ENCODE data around the gene CDC25B.
"Not testable (repeated sequence)": the region's sequence is repeated elsewhere in the genome, so short reads cannot be mapped to it uniquely, and the experiment has no call there.

Gene CDC25B

GRCh38 chr20:3826420-3826819, 30.3 kb downstream of the CDC25B start:
- no peak overlapping the region for H2BK120ac ChIP-seq (ENCODE audit: low read depth, low read length)
- no peak overlapping the region for H2BK5ac ChIP-seq (ENCODE audit: low read length)
- H3K4ac ChIP-seq (ENCODE audit: low read depth, low read length), result no peak overlapping the region
- no peak overlapping the region for H2BK15ac ChIP-seq (replicated peaks; ENCODE audit: low read depth)
- no peak overlapping the region for H3K27ac ChIP-seq (ENCODE audit: low read depth, low read length)
- H3K36me3 ChIP-seq (ENCODE audit: control insufficient read depth, insufficient read depth, low read length), result no peaks in the 10 kb centered on the region
- no peak for DNase-seq
- H3K18ac ChIP-seq (ENCODE audit: low read length), result no peak overlapping the region
- H3K27me3 ChIP-seq (ENCODE audit: insufficient read depth, low read length, poor library complexity), result no peaks in the 10 kb centered on the region
- no peaks in the 10 kb centered on the region for H3K79me1 ChIP-seq (ENCODE audit: low read length)
- no peak overlapping the region for H3K4me3 ChIP-seq (ENCODE audit: low read length)
- no peak overlapping the region for H3K9ac ChIP-seq (ENCODE audit: low read length)
- no peak overlapping the region for H3K4me2 ChIP-seq (ENCODE audit: low read length)
- no peak overlapping the region for H4K8ac ChIP-seq (ENCODE audit: low read depth, low read length)
- H4K5ac ChIP-seq (ENCODE audit: low read length), result no peak overlapping the region
- H3K23ac ChIP-seq (ENCODE audit: low read length), result no peak overlapping the region
- H3K79me2 ChIP-seq (ENCODE audit: control insufficient read depth, insufficient read depth, low read length), result no peaks in the 10 kb centered on the region
- no CpG with 5 or more reads among the region's 4 CpGs for WGBS (ENCODE audit: extremely low coverage, insufficient coverage, low lambda C conversion rate)
- no peak overlapping the region for H2AK5ac ChIP-seq (ENCODE audit: low read length)
- H3K4me1 ChIP-seq (ENCODE audit: control insufficient read depth, low read depth, low read length), result no peaks in the 10 kb centered on the region
- no peak overlapping the region for H3K56ac ChIP-seq (ENCODE audit: low read length)

DNA sequence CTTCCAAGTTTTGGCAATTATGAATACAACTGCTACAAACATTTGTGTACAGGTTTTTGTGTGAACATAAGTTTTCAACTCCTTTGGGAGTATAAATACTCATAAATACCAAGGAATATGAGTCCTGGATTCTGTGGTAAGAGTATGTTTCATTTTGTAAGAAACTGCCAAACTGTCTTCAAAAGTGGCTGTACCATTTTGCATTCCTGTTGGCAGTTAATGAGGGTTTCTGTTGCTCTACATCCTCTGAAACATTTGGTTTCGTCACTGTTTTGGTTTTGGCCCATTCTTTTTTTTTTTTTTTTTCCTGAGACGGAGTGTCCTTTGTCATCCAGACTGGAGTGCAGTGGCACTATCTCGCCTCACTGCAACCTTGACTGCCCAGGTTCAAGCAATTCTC, 32.7 kb downstream of the CDC25B start:
- no peaks in the 10 kb centered on the region for H3K79me1 ChIP-seq (ENCODE audit: low read length)
- no peak overlapping the region for H2BK5ac ChIP-seq (ENCODE audit: low read length)
- no peak for DNase-seq
- no CpG with 5 or more reads among the region's 3 CpGs for WGBS (ENCODE audit: extremely low coverage, insufficient coverage, low lambda C conversion rate)
- no peak overlapping the region for H2BK120ac ChIP-seq (ENCODE audit: low read depth, low read length)
- no peak overlapping the region for H3K4me3 ChIP-seq (ENCODE audit: low read length)
- no peak overlapping the region for H3K18ac ChIP-seq (ENCODE audit: low read length)
- no peak overlapping the region for H3K9ac ChIP-seq (ENCODE audit: low read length)
- no peaks in the 10 kb centered on the region for H3K36me3 ChIP-seq (ENCODE audit: control insufficient read depth, insufficient read depth, low read length)
- no peaks in the 10 kb centered on the region for H3K79me2 ChIP-seq (ENCODE audit: control insufficient read depth, insufficient read depth, low read length)
- no peak overlapping the region for H3K4me2 ChIP-seq (ENCODE audit: low read length)
- H2AK5ac ChIP-seq (ENCODE audit: low read length), result no peak overlapping the region
- H4K5ac ChIP-seq (ENCODE audit: low read length), result no peak overlapping the region
- no peak overlapping the region for H3K56ac ChIP-seq (ENCODE audit: low read length)
- no peak overlapping the region for H3K27ac ChIP-seq (ENCODE audit: low read depth, low read length)
- H3K23ac ChIP-seq (ENCODE audit: low read length), result no peak overlapping the region
- H2BK15ac ChIP-seq (replicated peaks; ENCODE audit: low read depth), result no peak overlapping the region
- H3K4me1 ChIP-seq (ENCODE audit: control insufficient read depth, low read depth, low read length), result no peaks in the 10 kb centered on the region
- H3K27me3 ChIP-seq (ENCODE audit: insufficient read depth, low read length, poor library complexity), result no peaks in the 10 kb centered on the region
- H3K4ac ChIP-seq (ENCODE audit: low read depth, low read length), result no peak overlapping the region
- no peak overlapping the region for H4K8ac ChIP-seq (ENCODE audit: low read depth, low read length)

DNA sequence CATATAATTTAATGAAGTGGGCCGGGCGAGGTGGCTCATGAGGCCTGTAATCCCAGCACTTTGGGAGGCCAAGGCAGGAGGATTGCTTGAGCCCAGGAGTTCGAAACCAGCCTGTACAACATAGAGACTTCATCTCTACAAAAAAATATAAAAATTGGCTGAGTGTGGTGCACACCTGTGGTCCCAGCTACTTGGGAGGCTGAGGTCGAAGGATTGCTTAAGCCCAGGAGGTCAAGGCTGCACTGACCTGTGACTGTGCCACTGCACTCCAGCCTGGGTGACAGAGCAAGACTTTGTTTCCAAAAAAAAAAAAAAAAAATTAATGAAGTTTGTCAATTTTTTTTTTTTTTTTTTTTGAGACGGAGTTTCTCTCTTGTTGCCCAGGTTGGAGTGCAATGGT, 33.8 kb downstream of the CDC25B start:
- H3K79me2 ChIP-seq (ENCODE audit: control insufficient read depth, insufficient read depth, low read length); H4K8ac ChIP-seq (ENCODE audit: low read depth, low read length); H4K5ac ChIP-seq (ENCODE audit: low read length); H3K79me1 ChIP-seq (ENCODE audit: low read length); H3K36me3 ChIP-seq (ENCODE audit: control insufficient read depth, insufficient read depth, low read length); H3K4me1 ChIP-seq (ENCODE audit: control insufficient read depth, low read depth, low read length); H2BK5ac ChIP-seq (ENCODE audit: low read length); H3K23ac ChIP-seq (ENCODE audit: low read length); H2AK5ac ChIP-seq (ENCODE audit: low read length); H2BK120ac ChIP-seq (ENCODE audit: low read depth, low read length); H3K27me3 ChIP-seq (ENCODE audit: insufficient read depth, low read length, poor library complexity); H3K18ac ChIP-seq (ENCODE audit: low read length); H2BK15ac ChIP-seq (replicated peaks; ENCODE audit: low read depth); H3K4ac ChIP-seq (ENCODE audit: low read depth, low read length); H3K4me2 ChIP-seq (ENCODE audit: low read length); H3K4me3 ChIP-seq (ENCODE audit: low read length); H3K9ac ChIP-seq (ENCODE audit: low read length); H3K56ac ChIP-seq (ENCODE audit: low read length); H3K27ac ChIP-seq (ENCODE audit: low read depth, low read length); DNase-seq: not testable (repeated sequence)
- no CpG with 5 or more reads among the region's 5 CpGs for WGBS (ENCODE audit: extremely low coverage, insufficient coverage, low lambda C conversion rate)

GRCh38 chr20:3836132-3836531, 40.0 kb downstream of the CDC25B start:
- H4K5ac ChIP-seq (ENCODE audit: low read length), result no peak overlapping the region
- H2BK5ac ChIP-seq (ENCODE audit: low read length), result no peak overlapping the region
- H2AK5ac ChIP-seq (ENCODE audit: low read length), result no peak overlapping the region
- H3K36me3 ChIP-seq (ENCODE audit: control insufficient read depth, insufficient read depth, low read length), result no peaks in the 10 kb centered on the region
- no peaks in the 10 kb centered on the region for H3K4me1 ChIP-seq (ENCODE audit: control insufficient read depth, low read depth, low read length)
- no peak overlapping the region for H3K4ac ChIP-seq (ENCODE audit: low read depth, low read length)
- no peak overlapping the region for H2BK15ac ChIP-seq (replicated peaks; ENCODE audit: low read depth)
- H3K27me3 ChIP-seq (ENCODE audit: insufficient read depth, low read length, poor library complexity), result no peaks in the 10 kb centered on the region
- H2BK120ac ChIP-seq (ENCODE audit: low read depth, low read length), result no peak overlapping the region
- no peak overlapping the region for H3K27ac ChIP-seq (ENCODE audit: low read depth, low read length)
- no peak for DNase-seq
- no peak overlapping the region for H3K23ac ChIP-seq (ENCODE audit: low read length)
- no CpG with 5 or more reads among the region's 4 CpGs for WGBS (ENCODE audit: extremely low coverage, insufficient coverage, low lambda C conversion rate)
- H3K4me3 ChIP-seq (ENCODE audit: low read length), result no peak overlapping the region
- no peak overlapping the region for H3K9ac ChIP-seq (ENCODE audit: low read length)
- H3K18ac ChIP-seq (ENCODE audit: low read length), result no peak overlapping the region
- H3K79me2 ChIP-seq (ENCODE audit: control insufficient read depth, insufficient read depth, low read length), result no peaks in the 10 kb centered on the region
- H3K4me2 ChIP-seq (ENCODE audit: low read length), result no peak overlapping the region
- no peak overlapping the region for H4K8ac ChIP-seq (ENCODE audit: low read depth, low read length)
- no peaks in the 10 kb centered on the region for H3K79me1 ChIP-seq (ENCODE audit: low read length)
- no peak overlapping the region for H3K56ac ChIP-seq (ENCODE audit: low read length)

- H4K8ac ChIP-seq (ENCODE audit: low read depth, low read length), result no peak overlapping the region
- no peak overlapping the region for H3K56ac ChIP-seq (ENCODE audit: low read length)
- no peaks in the 10 kb centered on the region for H3K4me1 ChIP-seq (ENCODE audit: control insufficient read depth, low read depth, low read length)
- WGBS (ENCODE audit: extremely low coverage, insufficient coverage, low lambda C conversion rate), result no CpG with 5 or more reads among the region's 3 CpGs
- DNase-seq, result peak; percentile 91
- H3K79me1 ChIP-seq (ENCODE audit: low read length), result no peaks in the 10 kb centered on the region
- no peak overlapping the region for H2BK120ac ChIP-seq (ENCODE audit: low read depth, low read length)
- no peak overlapping the region for H4K5ac ChIP-seq (ENCODE audit: low read length)
- no peak overlapping the region for H3K4me3 ChIP-seq (ENCODE audit: low read length)
- H3K18ac ChIP-seq (ENCODE audit: low read length), result no peak overlapping the region
- H3K27ac ChIP-seq (ENCODE audit: low read depth, low read length), result no peak overlapping the region
- no peak overlapping the region for H2BK15ac ChIP-seq (replicated peaks; ENCODE audit: low read depth)
- no peak overlapping the region for H2BK5ac ChIP-seq (ENCODE audit: low read length)
- H3K79me2 ChIP-seq (ENCODE audit: control insufficient read depth, insufficient read depth, low read length), result no peaks in the 10 kb centered on the region
- H3K4me2 ChIP-seq (ENCODE audit: low read length), result no peak overlapping the region
- H2AK5ac ChIP-seq (ENCODE audit: low read length), result no peak overlapping the region
- H3K36me3 ChIP-seq (ENCODE audit: control insufficient read depth, insufficient read depth, low read length), result no peaks in the 10 kb centered on the region
- no peak overlapping the region for H3K4ac ChIP-seq (ENCODE audit: low read depth, low read length)
- no peaks in the 10 kb centered on the region for H3K27me3 ChIP-seq (ENCODE audit: insufficient read depth, low read length, poor library complexity)
- H3K23ac ChIP-seq (ENCODE audit: low read length), result no peak overlapping the region
- no peak overlapping the region for H3K9ac ChIP-seq (ENCODE audit: low read length)
Measured at GRCh38 chr20:3839328-3839727, 43.2 kb downstream of the CDC25B start.

- H3K79me1 ChIP-seq (ENCODE audit: low read length); H3K27ac ChIP-seq (ENCODE audit: low read depth, low read length); H3K4me1 ChIP-seq (ENCODE audit: control insufficient read depth, low read depth, low read length); H3K79me2 ChIP-seq (ENCODE audit: control insufficient read depth, insufficient read depth, low read length); H2BK5ac ChIP-seq (ENCODE audit: low read length); H3K4ac ChIP-seq (ENCODE audit: low read depth, low read length); H3K4me3 ChIP-seq (ENCODE audit: low read length); H3K4me2 ChIP-seq (ENCODE audit: low read length); H3K23ac ChIP-seq (ENCODE audit: low read length); H3K56ac ChIP-seq (ENCODE audit: low read length); H4K5ac ChIP-seq (ENCODE audit: low read length); H3K27me3 ChIP-seq (ENCODE audit: insufficient read depth, low read length, poor library complexity); DNase-seq; H2BK120ac ChIP-seq (ENCODE audit: low read depth, low read length); H3K9ac ChIP-seq (ENCODE audit: low read length); H2AK5ac ChIP-seq (ENCODE audit: low read length); H4K8ac ChIP-seq (ENCODE audit: low read depth, low read length); H3K18ac ChIP-seq (ENCODE audit: low read length); H3K36me3 ChIP-seq (ENCODE audit: control insufficient read depth, insufficient read depth, low read length); H2BK15ac ChIP-seq (replicated peaks; ENCODE audit: low read depth): not testable (repeated sequence)
- no CpG with 5 or more reads among the region's 7 CpGs for WGBS (ENCODE audit: extremely low coverage, insufficient coverage, low lambda C conversion rate)
Measured at GRCh38 chr20:3840201-3840600, 44.1 kb downstream of the CDC25B start.
